TTC549 (cell line): ENCODE measurements around the gene C20orf204.
"Not testable (repeated sequence)": the region's sequence is repeated elsewhere in the genome, so short reads cannot be mapped to it uniquely, and the experiment has no call there.

Experiments
- FAIRE-seq: peaks from 2 replicates; lab custom pipeline; 2012; peaks lifted over from hg19 to GRCh38; lab: Jason Lieb, UNC

The C20orf204 gene

DNA sequence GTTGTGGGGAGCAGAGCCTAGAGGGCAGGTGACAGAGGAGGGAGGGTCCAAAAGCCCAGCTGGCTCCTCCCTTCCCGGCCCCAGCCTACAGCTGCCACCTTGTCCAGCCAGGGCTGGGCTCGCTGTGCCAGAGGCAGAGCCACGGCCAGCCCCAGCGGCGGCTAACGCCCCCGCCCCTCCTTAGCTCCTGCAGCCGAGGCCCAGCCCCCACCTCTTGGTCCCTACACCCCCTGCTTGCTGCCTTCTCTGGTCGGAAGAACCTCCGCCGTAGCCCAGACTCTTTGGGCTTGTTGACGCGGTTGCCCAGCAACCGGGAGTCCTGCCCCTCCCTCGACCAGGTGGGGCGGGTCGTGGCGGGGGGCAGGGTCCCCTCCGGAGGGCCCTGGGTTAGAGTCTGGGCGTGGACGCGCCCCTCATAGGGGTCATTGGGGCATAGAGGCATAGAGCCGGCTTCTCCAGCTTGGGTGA is 48.7 kb downstream of the C20orf204 start:
- no peak for FAIRE-seq

GRCh38 chr20:64086801-64087200 is 50.8 kb downstream of the C20orf204 start:
- no peak for FAIRE-seq

GRCh38 chr20:64087226-64087825 is 51.3 kb downstream of the C20orf204 start:
- FAIRE-seq, result not testable (repeated sequence)

DNA sequence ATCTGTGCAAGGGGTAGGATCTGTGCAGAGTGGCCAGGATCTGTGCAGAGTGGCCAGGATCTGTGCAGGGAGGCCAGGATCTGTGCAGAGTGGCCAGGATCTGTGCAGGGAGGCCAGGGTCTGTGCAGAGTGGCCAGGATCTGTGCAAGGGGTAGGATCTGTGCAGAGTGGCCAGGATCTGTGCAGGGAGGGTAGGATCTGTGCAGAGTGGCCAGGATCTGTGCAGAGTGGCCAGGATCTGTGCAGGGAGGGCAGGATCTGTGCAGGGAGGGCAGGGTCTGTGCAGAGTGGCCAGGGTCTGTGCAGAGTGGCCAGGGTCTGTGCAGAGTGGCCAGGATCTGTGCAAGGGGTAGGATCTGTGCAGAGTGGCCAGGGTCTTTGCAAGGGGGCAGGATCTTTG is 52.6 kb downstream of the C20orf204 start:
- not testable (repeated sequence) for FAIRE-seq
